Activated CD4-positive, alpha-beta T cell treated with anti-CD3 and anti-CD28 coated beads, Interleukin-2, Interleukin-6, amounts not matched to agents 100 ng/mL and 50 ng/mL, durations not matched to agents 16 hours and 8 hours (primary cell): ENCODE measurements around the gene NBPF11.
"Not testable (repeated sequence)": the region's sequence is repeated elsewhere in the genome, so short reads cannot be mapped to it uniquely, and the experiment has no call there.

Experiments
- DNase-seq: peaks from one replicate; pipeline ENCODE4 v3.0.0-alpha.2; 2020

Gene NBPF11

DNA sequence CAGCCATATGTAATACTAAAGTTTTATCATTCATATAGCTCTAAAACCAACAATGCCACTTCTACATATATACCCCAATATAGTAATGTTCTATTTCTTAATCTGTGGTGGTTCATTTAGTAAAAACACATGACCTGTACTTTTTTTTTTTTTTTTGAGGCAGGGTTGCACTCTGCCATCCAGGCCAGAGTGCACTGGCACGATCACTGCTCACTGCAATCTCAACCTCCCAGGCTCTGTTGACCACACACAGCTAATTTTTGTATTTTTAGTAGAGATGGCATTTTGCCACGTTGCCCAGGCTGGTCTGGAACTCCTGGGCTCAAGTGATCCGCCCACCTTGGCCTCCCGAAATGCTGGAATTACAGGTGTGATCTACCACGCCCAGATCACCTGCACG, 2.1 kb downstream of the NBPF11 start:
- DNase-seq = not testable (repeated sequence)

DNA sequence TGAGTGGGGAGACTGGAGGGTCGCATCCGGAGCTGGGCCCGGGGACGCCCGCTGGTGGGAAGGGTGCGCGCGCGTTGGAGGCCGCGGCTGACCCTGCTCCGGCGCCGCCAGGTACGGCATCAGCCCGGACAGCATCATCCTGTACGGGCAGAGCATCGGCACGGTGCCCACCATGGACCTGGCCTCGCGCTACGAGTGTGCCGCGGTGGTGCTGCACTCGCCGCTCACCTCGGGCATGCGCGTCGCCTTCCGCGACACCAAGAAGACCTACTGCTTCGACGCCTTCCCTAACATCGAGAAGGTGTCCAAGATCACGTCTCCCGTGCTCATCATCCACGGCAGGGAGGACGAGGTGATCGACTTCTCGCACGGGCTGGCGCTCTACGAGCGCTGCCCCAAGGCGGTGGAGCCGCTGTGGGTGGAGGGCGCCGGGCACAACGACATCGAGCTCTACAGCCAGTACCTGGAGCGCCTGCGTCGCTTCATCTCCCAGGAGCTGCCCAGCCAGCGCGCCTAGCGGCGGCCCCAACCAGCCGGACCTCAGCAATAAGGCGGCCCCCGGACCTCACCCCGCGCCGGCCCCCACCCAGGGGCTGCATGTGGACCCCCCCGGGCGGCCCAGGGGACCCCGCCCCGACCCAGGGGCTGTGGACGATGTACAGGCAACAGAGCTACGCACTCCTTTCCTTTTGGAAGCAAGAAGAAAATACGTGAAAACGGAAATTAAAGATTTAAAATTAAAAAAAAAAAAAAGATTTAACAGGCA, 2.8 kb downstream of the NBPF11 start:
- DNase-seq = not testable (repeated sequence)

DNA sequence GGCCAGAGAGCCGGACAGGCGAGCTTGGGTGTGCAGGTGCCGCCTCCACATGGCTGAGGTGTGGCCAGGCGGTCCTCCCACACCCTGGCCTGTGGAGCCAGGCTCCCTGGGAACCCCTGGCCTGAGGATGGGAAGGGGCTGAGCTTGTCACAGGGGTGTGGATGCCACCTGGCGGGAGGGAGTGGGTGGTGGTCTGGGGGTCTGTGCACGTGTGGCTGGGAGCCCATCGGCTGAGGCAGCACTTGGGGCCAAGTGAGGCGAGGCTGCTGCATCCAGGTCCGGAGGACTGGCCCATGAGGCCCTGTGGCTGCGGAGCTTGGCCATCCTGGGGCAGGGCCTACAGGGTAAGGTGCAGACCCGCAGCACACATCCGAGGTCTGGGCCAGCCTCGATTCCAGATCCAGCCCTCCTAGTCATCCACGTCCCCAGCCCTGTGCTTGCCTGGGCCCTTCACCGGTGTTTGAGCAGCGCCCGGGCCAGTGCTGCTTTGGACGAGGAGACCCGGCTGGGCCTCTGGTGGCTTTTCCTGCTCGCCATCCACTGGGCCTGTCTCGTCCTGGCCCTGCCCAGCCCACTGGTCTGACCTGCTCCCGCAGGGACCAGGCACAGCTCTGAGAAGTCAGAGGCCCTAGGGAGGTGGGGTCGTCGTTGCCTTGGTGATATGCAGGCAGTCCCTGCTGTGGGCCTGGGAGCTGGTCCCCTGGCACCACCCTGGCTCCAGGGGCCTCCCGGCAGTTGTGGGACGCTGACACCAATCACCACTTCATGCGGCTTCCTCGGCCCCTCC, 4.8 kb downstream of the NBPF11 start:
- not testable (repeated sequence) for DNase-seq

DNA sequence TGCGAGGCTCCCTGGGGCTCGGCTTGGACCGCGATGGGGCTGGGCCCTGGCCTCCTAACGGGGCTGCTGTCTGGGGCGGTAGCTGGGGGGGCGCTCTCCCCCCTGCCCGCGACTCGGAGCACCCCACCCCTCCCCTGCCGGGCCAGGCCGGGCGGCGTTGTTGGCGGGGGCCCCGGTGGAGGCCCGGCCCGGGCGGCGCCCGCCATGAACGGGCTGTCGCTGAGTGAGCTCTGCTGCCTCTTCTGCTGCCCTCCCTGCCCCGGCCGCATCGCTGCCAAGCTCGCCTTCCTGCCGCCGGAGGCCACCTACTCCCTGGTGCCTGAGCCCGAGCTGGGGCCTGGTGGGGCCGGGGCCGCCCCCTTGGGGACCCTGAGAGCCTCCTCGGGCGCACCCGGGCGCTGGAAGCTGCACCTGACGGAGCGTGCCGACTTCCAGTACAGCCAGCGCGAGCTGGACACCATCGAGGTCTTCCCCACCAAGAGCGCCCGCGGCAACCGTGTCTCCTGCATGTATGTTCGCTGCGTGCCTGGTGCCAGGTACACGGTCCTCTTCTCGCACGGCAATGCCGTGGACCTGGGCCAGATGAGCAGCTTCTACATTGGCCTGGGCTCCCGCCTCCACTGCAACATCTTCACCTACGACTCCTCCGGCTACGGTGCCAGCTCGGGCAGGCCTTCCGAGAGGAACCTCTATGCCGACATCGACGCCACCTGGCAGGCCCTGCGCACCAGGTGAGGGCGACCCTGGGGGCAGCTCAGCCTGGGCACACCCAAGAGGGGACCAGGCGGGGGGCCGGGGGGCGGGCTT, 5.7 kb downstream of the NBPF11 start:
- DNase-seq = not testable (repeated sequence)

DNA sequence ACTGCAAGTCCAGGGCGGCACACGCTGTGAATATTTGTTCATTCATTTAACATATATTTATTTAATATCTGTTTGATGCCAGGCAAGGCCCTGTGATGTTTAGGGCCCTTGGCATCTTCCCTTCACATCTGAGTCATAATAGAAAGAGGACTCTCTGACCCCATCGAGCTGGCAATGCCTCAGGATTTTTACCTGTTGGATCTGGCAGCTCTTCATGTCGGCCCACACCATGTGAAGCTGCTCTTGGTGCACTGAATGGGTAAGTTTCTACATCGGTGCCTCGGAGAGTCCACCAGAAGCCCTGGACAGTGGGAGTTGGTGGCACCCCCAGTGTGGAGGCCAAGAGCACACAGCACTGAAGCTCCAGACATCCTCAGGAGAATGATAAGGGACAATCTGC, 8.9 kb downstream of the NBPF11 start:
- DNase-seq = not testable (repeated sequence)

DNA sequence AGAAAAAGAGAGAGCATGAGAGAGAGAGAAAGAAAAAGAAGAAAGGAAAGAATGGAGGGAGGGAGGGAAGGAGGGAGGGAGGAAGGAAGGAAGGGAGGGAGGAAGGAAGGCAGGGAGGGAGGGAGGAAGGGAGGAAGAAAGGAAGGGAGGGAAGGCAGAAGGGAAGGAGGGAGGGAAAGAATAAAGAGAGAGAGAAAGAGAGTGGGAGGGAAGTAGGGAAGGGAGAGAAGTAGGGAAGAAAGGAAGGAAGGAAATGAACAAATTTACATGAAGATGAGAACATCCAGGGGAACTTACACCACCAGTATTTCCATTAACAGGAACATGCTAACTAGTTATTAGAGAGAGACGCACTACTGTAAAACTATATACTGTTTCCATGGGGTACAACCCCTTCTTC, 10.1 kb downstream of the NBPF11 start:
- DNase-seq = not testable (repeated sequence)

DNA sequence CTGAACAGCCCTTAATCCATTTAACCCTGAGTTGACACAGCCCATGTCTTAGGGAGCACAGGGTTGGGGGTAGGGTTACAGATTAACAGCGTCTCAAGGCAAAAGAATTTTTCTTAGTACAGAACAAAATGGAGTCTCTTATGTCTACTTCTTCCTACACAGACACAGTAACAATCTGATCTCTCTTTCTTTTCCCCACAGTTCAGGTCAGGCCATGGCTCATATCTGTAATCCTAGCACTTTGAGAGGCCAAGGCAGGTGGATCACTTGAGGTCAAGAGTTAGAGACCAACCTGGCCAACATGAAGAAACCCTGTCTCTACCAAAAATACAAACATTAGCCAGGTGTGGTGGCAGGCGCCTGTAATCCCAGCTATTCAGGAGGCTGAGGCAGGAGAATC, 13.5 kb downstream of the NBPF11 start:
- not testable (repeated sequence) for DNase-seq

DNA sequence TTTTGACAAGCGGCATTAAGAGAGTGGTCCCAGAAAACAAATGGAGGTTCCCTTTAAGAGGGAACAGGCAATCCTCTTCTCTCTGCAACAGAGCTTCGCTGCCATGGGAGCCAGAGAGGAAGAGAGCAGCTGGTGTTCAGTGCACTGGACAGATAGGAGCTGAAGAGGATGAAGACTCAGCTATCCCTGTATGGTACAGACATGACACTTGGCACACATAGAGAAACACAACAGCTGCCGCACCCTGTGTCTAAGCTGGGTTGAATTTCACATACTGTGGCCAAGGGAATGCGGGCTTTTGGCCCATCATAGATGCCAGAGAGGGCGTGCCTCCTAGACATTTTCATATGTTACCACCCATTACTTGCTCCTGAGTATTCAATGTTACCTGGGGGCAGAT, 29.7 kb downstream of the NBPF11 start:
- DNase-seq = not testable (repeated sequence)

DNA sequence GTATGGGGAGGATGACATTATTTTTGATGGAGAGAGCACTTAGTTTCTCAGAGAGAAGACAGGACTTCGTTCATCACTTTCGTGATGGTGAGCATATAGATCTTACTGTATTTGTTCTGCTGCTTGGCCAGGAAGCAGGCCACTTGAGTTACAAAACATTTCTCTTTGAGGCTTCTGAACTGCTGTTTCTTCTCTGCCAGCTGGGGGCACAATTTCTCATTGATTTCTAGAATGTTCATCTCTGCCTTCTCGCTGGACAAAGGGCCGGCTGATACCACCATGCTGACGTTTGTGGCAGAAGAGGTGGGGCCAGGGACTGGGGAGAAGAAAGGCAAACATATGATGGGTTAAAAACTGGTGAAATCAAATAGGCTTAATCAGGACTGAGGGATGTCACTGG, 31.7 kb downstream of the NBPF11 start:
- DNase-seq = not testable (repeated sequence)

DNA sequence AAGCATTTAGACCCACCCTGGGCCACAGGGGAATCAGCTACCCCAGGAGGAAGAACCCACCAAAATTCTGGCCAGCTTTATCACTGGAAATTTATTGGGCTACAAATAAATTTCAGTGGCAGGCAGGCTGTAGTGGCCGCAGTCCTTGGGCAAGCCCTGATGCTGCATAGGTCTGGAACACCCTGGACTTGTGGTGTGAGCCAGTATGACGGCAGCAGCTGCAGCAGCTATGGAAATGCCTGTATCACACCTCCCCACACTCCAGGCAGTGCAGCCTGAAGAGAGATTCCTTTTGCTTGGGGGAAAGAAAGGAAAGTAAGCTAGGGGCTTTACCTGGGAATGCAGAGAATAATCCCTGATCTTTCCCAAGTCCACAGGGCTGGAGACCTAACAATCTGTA, 56.3 kb downstream of the NBPF11 start:
- DNase-seq = not testable (repeated sequence)

DNA sequence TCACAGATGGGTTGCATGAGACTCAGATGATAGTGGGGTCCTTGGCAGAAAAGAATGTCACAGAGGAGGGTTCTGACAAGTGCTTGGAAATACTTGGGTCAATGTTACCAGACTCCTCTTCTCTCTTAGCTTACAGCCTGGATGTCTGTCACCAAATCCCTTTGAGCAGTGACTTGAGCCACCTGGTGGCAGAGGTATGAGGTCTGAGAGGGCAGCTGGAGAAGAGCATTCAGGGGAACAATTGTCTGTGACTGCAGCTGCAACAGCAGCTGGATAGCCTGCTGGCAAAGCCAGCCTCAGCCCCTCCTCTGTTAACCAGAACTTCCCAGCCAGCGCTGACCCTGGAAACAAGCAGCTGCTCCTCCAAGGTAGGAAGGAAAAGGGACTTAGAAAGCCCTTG, 65.9 kb downstream of the NBPF11 start:
- DNase-seq = not testable (repeated sequence)

DNA sequence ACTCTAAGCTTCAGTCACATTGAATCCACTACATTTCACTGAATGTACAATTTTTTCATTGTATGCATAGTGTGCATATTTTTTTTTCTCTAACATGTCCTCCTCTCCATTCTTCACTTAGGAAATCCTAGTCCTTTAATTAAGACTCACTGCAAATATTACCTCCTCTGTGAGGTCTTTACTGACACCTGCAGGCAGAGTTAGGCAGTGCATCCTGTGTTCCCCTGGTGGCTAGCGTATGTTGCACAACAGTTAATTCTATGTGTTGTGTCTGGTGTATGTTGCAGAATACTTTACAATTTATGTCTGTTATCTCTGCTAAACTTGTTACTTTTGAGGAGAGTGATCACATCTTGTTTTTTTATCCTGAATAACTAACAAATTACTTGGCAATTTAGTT, 70.9 kb downstream of the NBPF11 start:
- DNase-seq = not testable (repeated sequence)

DNA sequence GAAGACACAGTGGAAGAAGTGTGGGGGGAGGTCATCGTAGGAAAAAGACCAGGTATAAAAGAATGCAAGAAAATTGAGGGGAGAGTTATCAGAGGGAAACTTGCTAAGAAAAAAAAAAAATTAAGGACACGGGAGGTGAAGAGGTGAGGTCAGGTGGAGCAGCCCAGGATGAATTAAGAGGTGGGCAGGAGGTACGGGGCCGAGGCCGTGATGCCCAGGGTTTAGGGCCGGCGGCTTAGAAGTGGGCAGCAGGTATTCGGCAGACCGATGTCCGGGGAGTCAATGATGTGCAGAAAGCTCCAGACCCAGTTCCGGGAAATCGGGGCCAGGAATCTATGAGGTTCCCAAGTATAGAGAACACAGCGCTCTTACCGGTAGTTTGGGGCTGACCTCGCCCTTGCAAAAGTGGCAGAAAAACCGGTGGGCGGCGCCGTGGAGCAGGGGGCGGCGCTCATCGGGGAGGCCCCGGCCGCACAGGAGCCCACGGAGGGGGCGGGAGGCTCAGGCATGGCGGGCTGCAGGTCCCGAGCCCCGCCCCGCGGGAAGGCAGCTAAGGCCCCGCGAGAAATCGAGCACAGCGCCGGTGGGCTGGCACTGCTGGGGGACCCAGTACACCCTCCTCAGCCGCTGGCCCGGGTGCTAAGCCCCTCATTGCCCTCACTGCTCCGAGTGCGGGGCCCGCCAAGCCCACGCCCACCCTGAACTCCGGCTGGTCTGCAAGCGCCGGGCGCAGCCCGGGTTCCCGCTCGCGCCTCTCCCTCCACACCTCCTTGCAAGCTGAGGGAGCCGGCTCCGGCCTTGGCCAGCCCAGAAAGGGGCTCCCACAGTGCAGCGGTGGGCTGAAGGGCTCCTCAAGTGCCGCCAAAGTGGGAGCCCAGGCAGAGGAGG, 73.2 kb downstream of the NBPF11 start:
- not testable (repeated sequence) for DNase-seq

DNA sequence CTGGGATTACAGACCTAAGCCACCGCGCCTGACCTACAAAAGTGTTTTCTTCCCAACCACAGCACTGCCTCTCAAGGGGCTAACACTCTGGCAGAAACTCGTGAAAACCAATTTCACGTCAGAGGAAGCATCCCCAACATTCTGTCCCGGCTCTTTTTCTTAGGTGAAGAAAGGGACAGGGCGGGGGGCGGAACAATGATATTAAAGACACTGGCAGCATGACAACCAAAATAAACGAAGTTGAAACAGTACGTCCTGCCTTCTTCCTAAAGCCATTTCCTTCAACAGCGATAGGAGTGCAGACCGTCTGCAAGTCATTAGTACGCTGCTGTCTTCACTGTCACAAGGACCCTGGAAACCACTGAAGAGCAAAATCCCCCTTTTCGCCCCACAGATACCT, 74.0 kb downstream of the NBPF11 start:
- not testable (repeated sequence) for DNase-seq

DNA sequence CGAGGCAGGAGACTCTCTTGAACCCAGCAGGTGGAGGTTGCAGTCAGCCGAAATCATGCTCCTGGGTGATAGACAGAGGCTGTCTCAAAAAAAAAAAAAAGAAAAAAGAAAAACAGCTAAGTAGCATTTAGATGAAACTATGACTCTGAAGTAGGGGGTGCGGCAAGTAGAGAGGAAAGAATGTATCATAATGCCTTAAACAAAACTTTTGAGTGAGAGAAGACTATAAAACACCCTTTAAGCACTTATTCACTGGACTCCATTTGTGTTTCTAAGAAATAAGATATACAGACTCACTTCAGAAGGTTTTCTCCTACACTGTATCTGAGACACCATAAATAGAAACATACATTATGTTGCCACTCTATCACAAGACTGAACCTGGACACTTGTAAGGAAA, 74.6 kb downstream of the NBPF11 start:
- DNase-seq = not testable (repeated sequence)

DNA sequence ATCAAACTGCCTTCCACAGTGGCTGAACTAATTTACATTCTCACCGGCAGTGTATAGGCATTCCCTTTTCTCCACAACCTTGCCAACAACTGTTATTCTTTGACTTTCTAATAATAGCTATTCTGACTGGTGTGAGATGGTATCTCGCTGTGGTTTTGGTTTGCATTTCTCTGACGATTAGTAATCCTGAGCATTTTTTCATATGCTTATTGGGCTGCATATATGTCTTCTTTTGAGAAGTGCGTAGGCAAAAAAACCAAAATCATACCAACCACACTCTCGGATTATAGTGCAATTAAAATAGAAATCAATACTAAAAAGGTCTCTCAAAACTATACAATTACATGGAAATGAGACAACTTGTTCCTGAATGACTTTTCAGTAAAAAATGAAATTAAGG, 78.7 kb downstream of the NBPF11 start:
- not testable (repeated sequence) for DNase-seq

DNA sequence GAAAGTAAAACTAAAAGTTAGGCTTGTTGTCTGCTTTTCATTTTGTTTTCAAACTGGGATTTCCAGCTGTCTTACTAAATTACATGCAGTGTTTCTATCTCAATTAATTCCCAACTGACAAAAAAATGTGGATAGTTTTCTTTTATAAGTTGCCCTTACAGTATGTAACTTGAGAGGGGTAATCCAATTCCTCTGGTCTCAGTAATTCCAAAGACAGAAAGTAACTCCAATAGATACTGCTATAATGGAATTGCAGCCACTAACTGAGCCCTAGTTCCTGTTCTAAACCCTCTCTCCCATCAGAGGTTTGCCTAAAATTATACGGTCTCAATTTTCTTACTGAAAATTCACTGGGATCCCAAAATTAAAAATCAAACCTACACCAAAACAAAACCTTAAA, 83.5 kb downstream of the NBPF11 start:
- DNase-seq = not testable (repeated sequence)

DNA sequence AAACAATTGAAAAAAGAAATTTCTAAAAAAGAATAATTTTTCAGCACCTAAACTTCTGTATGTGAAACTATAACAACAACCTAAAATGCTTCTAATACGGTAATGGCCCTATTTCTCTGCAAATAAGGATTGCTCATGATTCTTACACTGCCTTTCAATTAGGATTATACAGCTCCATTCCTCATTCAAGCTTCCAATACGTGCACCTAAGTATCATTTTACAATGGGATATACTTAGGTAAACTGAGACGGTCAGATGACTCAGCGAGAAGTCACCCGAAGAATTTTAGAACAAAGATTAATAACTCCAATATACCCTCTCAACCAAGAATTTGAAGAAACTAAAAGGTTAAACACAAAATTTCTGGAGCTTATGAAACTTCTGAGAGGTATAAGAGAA, 83.9 kb downstream of the NBPF11 start:
- not testable (repeated sequence) for DNase-seq

DNA sequence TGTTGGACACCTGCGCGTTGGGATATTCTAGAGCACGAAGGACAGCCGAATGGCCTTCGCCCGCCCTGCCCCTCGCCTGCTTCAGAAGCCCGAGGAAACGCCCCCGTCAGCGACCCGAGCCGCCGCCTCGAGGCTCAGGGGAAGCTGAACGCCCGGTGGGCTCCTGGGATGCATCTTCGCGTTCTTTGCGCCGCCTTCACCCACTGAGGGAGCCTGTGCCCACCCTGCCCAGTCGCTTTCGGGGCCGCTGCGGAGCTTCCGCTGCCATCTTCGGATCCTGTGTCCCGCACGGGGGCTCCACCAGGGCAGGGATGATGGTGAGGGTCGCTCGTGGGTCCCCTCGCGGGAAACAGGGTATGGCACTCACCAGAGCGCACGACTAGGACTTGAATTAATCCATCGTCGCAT, 91.8 kb downstream of the NBPF11 start:
- DNase-seq = not testable (repeated sequence)

DNA sequence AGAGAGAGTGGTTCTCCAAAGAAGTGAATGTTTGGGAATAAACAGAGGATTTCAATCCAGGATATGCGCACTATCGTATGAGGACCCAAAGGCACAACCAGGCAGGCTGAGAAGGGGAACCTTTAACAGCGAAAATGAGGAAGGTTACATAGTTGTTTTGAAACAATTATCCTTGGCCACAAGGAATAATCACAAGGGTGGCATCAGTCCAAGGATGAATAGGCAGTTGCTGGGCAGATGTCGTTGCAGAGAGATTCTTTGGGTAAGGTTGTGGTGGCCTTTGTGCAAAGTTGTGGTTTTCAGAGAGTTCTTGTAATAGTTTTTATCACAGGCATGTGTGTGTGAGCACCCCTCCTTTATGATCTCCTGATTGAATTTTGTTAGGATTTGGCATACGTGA, 94.7 kb downstream of the NBPF11 start:
- not testable (repeated sequence) for DNase-seq
